Renal pelvis (tissue), 12 donors: ENCODE data around the gene COL18A1. TPM values are rescaled to one million over a fixed set of nuclear protein-coding genes. Genes with fewer than 3 reads are reported as not detected.
"Not testable (repeated sequence)": the region's sequence is repeated elsewhere in the genome, so short reads cannot be mapped to it uniquely, and the experiment has no call there.

ENCODE experiments used
- DNase-seq: peaks from one replicate; pipeline ENCODE4 v3.0.0-alpha.2; 2013
- long read RNA-seq, 16 experiments: transcript quantifications; one replicate each; lab custom pipeline, GENCODE V29; 2026
- polyA plus RNA-seq, 3 donors: library from polyadenylated mRNA; unstranded; fragments of 120-200 nt; gene quantifications; one replicate each; pipeline ENCODE4 v1.2.1, GENCODE V29; 2013; ENCODE audit not compliant: insufficient read length in 3 of 3

The COL18A1 gene
- polyA plus RNA-seq, result 100 to 1,000 TPM; 174 to 228 (median 196) TPM
- long read RNA-seq, donor 1, full-length matches to known transcripts, result 1 of 54 reads
- long read RNA-seq, donor 1, partial matches to known transcripts, result 53 of 54 reads
- long read RNA-seq, donor 1, other reads (novel, unspliced or antisense), result 0 of 54 reads
- long read RNA-seq, donor 2, full-length matches to known transcripts, result 10 of 96 reads
- long read RNA-seq, donor 2, partial matches to known transcripts, result 86 of 96 reads
- long read RNA-seq, donor 2, other reads (novel, unspliced or antisense), result 0 of 96 reads
- long read RNA-seq, donor 3, partial matches to known transcripts, result 103 of 107 reads
- long read RNA-seq, donor 3, other reads (novel, unspliced or antisense), result 0 of 107 reads
- long read RNA-seq, donor 4, full-length matches to known transcripts, result 4 of 114 reads
- long read RNA-seq, donor 4, partial matches to known transcripts, result 110 of 114 reads
- long read RNA-seq, donor 4, other reads (novel, unspliced or antisense), result 0 of 114 reads
- long read RNA-seq, donor 5, partial matches to known transcripts, result 39 of 40 reads
- long read RNA-seq, donor 5, other reads (novel, unspliced or antisense), result 0 of 40 reads
- long read RNA-seq, donor 6, full-length matches to known transcripts, result 3 of 108 reads
- long read RNA-seq, donor 6, partial matches to known transcripts, result 105 of 108 reads
- long read RNA-seq, donor 6, other reads (novel, unspliced or antisense), result 0 of 108 reads
- long read RNA-seq, donor 7, full-length matches to known transcripts, result 12 of 212 reads
- long read RNA-seq, donor 7, partial matches to known transcripts, result 200 of 212 reads
- long read RNA-seq, donor 7, other reads (novel, unspliced or antisense), result 0 of 212 reads
- long read RNA-seq, donor 8, partial matches to known transcripts, result 42 of 42 reads
- long read RNA-seq, donor 8, other reads (novel, unspliced or antisense), result 0 of 42 reads
- long read RNA-seq, donor 9, full-length matches to known transcripts, result 5 of 148 reads
- long read RNA-seq, donor 9, partial matches to known transcripts, result 138 of 148 reads
- long read RNA-seq, donor 9, other reads (novel, unspliced or antisense), result 5 of 148 reads
- long read RNA-seq, donor 10, full-length matches to known transcripts, result 6 of 150 reads
- long read RNA-seq, donor 10, partial matches to known transcripts, result 144 of 150 reads
- long read RNA-seq, donor 10, other reads (novel, unspliced or antisense), result 0 of 150 reads
- long read RNA-seq, donor 11, partial matches to known transcripts, result 97 of 100 reads
- long read RNA-seq, donor 11, other reads (novel, unspliced or antisense), result 0 of 100 reads
- long read RNA-seq, donor 12, full-length matches to known transcripts, result 3 of 191 reads
- long read RNA-seq, donor 12, partial matches to known transcripts, result 183 of 191 reads
- long read RNA-seq, donor 12, other reads (novel, unspliced or antisense), result 5 of 191 reads
- long read RNA-seq, donor 13, partial matches to known transcripts, result 76 of 79 reads
- long read RNA-seq, donor 13, other reads (novel, unspliced or antisense), result 0 of 79 reads
- long read RNA-seq, donor 14, transcript COL18A1-207 (5 exons, 2,515 nt), result major isoform, 6 of 272 reads
- long read RNA-seq, donor 14, partial matches to known transcripts, result 266 of 272 reads
- long read RNA-seq, donor 14, other reads (novel, unspliced or antisense), result 0 of 272 reads
- long read RNA-seq, donor 15, full-length matches to known transcripts, result 4 of 111 reads
- long read RNA-seq, donor 15, partial matches to known transcripts, result 96 of 111 reads
- long read RNA-seq, donor 15, other reads (novel, unspliced or antisense), result 11 of 111 reads
- long read RNA-seq, donor 16, full-length matches to known transcripts, result 1 of 125 reads
- long read RNA-seq, donor 16, partial matches to known transcripts, result 124 of 125 reads
- long read RNA-seq, donor 16, other reads (novel, unspliced or antisense), result 0 of 125 reads

GRCh38 chr21:45404730-45405270 lies at the start of gene COL18A1:
Gene COL18A1 (plus strand): TSS chr21:45405165. CDS start chr21:45405231, 66 bp downstream.
- DNase-seq, result no peak

- DNase-seq, result no peak
Measured at GRCh38 chr21:45355573-45355972, 49.4 kb upstream of the COL18A1 start.

GRCh38 chr21:45356251-45356650 lies 48.7 kb upstream of the COL18A1 start:
- DNase-seq, result no peak

GRCh38 chr21:45356653-45357435 lies 48.1 kb upstream of the COL18A1 start:
- DNase-seq, result no peak

GRCh38 chr21:45357436-45358260 lies 47.3 kb upstream of the COL18A1 start:
- DNase-seq, result no peak

GRCh38 chr21:45358261-45358670 lies 46.7 kb upstream of the COL18A1 start:
- no peak for DNase-seq

- DNase-seq, result no peak
Measured at GRCh38 chr21:45358711-45359310, 46.2 kb upstream of the COL18A1 start.

GRCh38 chr21:45359451-45360217 lies 45.3 kb upstream of the COL18A1 start:
- no peak for DNase-seq

- DNase-seq, result no peak
Measured at GRCh38 chr21:45361033-45361997, 43.6 kb upstream of the COL18A1 start.

- no peak for DNase-seq
Measured at GRCh38 chr21:45362077-45362747, 42.8 kb upstream of the COL18A1 start.

GRCh38 chr21:45362748-45363145 lies 42.2 kb upstream of the COL18A1 start:
- DNase-seq, result no peak

GRCh38 chr21:45363272-45363671 lies 41.7 kb upstream of the COL18A1 start:
- not testable (repeated sequence) for DNase-seq

- DNase-seq, result no peak
Measured at GRCh38 chr21:45363921-45364467, 41.0 kb upstream of the COL18A1 start.

GRCh38 chr21:45364468-45365185 lies 40.3 kb upstream of the COL18A1 start:
- DNase-seq, result no peak
